ENCODE data around the gene HNRNPH1. TPM values are rescaled to one million over a fixed set of nuclear protein-coding genes. Genes with fewer than 3 reads are reported as not detected.
A peak's percentile ranks its signal among the peaks of the same experiment; 100 is the strongest.
"Not testable (repeated sequence)": the region's sequence is repeated elsewhere in the genome, so short reads cannot be mapped to it uniquely, and the experiment has no call there.

Gene HNRNPH1
- total RNA-seq, 1 experiment from 2014 or later, result 865 TPM

- TF ChIP-seq ATF2 (CRISPR knock-in tag; IDR thresholded peaks at IDR 0.05; ENCODE audit: borderline replicate concordance, low read depth), result no peak
- TF ChIP-seq, protein P1, sequence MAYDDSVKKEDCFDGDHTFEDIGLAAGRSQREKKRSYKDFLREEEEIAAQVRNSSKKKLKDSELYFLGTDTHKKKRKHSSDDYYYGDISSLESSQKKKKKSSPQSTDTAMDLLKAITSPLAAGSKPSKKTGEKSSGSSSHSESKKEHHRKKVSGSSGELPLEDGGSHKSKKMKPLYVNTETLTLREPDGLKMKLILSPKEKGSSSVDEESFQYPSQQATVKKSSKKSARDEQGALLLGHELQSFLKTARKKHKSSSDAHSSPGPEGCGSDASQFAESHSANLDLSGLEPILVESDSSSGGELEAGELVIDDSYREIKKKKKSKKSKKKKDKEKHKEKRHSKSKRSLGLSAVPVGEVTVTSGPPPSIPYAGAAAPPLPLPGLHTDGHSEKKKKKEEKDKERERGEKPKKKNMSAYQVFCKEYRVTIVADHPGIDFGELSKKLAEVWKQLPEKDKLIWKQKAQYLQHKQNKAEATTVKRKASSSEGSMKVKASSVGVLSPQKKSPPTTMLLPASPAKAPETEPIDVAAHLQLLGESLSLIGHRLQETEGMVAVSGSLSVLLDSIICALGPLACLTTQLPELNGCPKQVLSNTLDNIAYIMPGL (CRISPR knock-in tag; IDR thresholded peaks at IDR 0.05), result peak; percentile 51; the same call in 1 of the 2 replicates
These were observed 44.9 kb upstream of the HNRNPH1 start (continued) for GRCh38 chr5:179668391-179668790.

GRCh38 chr5:179661647-179662046 is 38.2 kb upstream of the HNRNPH1 start:
- H3K4me3 Mint-ChIP-seq; H3K36me3 Mint-ChIP-seq; H3K27ac Mint-ChIP-seq; DNase-seq (ENCODE audit: low spot score); CTCF ChIA-PET; ATAC-seq; H3K9me3 Mint-ChIP-seq; H3K4me1 Mint-ChIP-seq; H3K27me3 Mint-ChIP-seq (ENCODE audit: low read depth); POLR2A ChIA-PET: not testable (repeated sequence)

- H3K4me1 Mint-ChIP-seq, result not testable (repeated sequence)
- H3K27ac Mint-ChIP-seq, result peak overlapping the region; percentile 68; the same call in 1 of the 2 replicates
These were observed 34.8 kb upstream of the HNRNPH1 start for GRCh38 chr5:179658179-179658856.

DNA sequence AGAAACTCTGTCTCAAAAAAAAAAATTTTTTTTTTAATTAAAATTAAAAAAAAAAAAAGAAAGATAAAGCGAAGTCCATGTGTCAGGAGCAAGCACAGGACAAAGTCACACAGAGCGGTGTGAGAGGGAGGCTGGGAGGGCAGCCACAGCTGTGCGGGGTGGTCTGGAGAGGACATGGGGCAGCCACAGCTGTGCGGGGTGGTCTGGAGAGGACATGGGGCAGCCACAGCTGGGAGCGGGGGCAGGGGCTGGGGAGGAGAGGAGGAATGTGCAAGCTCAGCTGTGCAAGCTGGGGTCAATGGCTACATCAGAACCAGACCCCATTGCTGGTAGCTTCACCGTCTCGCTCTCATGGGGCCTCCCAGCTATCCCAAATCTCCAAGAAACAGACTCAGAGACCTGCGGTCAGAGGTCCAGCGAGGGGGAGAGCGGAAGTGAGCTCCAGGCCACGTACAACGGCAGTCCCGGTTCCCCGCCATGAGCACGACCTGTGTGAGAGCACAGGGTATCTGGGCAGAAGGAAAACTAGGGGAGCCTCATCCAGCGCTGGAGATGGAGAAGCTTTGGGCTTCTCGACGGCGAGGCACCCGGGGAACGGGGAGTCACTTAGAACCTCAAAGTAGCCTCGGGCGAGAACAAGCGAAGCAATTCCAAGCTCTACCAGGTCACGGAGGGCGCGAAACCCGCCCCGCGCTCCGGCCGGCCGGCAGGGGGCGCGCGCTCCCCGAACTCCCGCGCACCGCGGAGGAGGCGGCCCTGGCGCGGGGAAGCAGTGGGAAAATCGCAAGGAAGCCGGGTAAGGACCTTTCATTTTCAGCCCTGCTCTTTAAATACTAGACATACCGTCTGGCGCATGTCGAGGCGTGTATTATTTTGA is 34.1 kb upstream of the HNRNPH1 start:
- H3K27ac Mint-ChIP-seq; CTCF ChIA-PET; DNase-seq (ENCODE audit: low spot score); H3K9me3 Mint-ChIP-seq; H3K27me3 Mint-ChIP-seq (ENCODE audit: low read depth); POLR2A ChIA-PET; H3K4me1 Mint-ChIP-seq; H3K4me3 Mint-ChIP-seq; H3K36me3 Mint-ChIP-seq: not testable (repeated sequence)
- peak; percentile 88 for ATAC-seq

More at GRCh38 chr5:179658179-179658856, 34.8 kb upstream of the HNRNPH1 start:
- peak overlapping the region; percentile 76 for H3K4me3 Mint-ChIP-seq
- H3K36me3 Mint-ChIP-seq; H3K27me3 Mint-ChIP-seq (ENCODE audit: low read depth); DNase-seq (ENCODE audit: low spot score); H3K9me3 Mint-ChIP-seq; POLR2A ChIA-PET: not testable (repeated sequence)
- ATAC-seq, result peak; percentile 65
- CTCF ChIA-PET, result interaction anchor here (0.6 kb wide), 2 partner anchors 34 to 250 kb away, joined by 3 read pairs; no protein-coding TSS in a partner anchor

DNA sequence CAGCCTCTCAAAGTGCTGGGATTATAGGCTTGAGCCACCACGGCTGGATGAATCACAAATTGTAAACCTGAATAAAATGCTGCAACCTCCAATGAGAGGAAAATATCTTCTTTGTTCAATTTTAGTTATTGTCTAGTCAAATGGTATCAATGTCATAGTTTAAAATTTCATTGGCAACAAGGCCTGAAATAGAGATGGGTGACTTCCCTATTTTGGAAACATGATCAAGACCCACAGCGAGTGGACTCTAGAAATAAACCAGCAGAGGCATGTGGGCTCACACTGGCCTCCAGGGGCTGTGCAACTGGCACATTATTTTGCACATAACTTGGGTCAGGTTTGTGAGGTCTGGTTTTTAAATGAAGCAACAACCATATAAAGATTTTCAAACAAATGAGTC is 29.7 kb upstream of the HNRNPH1 start:
- H3K9me3 Mint-ChIP-seq; H3K4me3 Mint-ChIP-seq; H3K4me1 Mint-ChIP-seq; ATAC-seq; POLR2A ChIA-PET; CTCF ChIA-PET; DNase-seq (ENCODE audit: low spot score); H3K27ac Mint-ChIP-seq; H3K36me3 Mint-ChIP-seq: not testable (repeated sequence)
- H3K27me3 Mint-ChIP-seq (ENCODE audit: low read depth), result peaks cover 11% of the 10 kb centered on the region

GRCh38 chr5:179650245-179650644 is 26.8 kb upstream of the HNRNPH1 start:
- ATAC-seq; H3K36me3 Mint-ChIP-seq; H3K9me3 Mint-ChIP-seq; H3K27ac Mint-ChIP-seq; H3K4me3 Mint-ChIP-seq; DNase-seq (ENCODE audit: low spot score); POLR2A ChIA-PET; H3K4me1 Mint-ChIP-seq: not testable (repeated sequence)
- CTCF ChIA-PET, result interaction anchor here (1.6 kb wide), 1 partner anchor 18 kb away, joined by 5 read pairs; no protein-coding TSS in a partner anchor
- peaks cover 11% of the 10 kb centered on the region for H3K27me3 Mint-ChIP-seq (ENCODE audit: low read depth)

DNA sequence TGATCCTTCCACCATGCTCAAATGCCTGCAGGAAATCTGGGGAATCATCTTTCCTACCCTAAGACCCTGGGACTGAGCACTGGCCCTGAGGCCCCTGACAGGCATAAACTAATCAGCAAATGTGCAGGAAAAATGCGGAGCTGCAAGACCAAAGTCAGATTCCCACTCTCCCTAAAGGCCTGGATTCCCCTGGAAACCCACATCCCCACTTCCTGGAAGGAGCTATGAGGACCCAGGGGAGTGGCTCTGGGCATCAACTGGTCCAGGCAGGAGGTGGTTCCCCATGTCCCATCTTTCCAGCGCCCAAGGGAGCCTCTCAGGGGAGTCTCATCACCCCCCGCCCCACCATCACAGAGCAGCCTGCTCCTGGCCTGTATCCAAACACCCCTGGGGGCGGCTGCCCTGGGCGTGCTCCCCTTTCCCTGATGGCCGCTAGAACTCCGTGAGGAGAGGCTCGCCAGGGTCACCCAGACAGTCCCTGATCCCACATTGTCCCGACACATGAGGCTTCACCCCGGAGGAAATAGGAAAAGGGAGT is 25.8 kb upstream of the HNRNPH1 start:
- H3K4me3 Mint-ChIP-seq; H3K36me3 Mint-ChIP-seq; DNase-seq (ENCODE audit: low spot score); ATAC-seq; H3K27ac Mint-ChIP-seq; POLR2A ChIA-PET; H3K9me3 Mint-ChIP-seq; H3K27me3 Mint-ChIP-seq (ENCODE audit: low read depth); H3K4me1 Mint-ChIP-seq: not testable (repeated sequence)
- CTCF ChIA-PET, result interaction anchor here (1.6 kb wide), 1 partner anchor 19 kb away, joined by 5 read pairs; no protein-coding TSS in a partner anchor
